ENCODE data around the gene TFPT. TPM values are rescaled to one million over a fixed set of nuclear protein-coding genes. Genes with fewer than 3 reads are reported as not detected.

The TFPT gene
- total and polyA plus RNA-seq, 4 donors = 2.4 to 5.6 (median 4.2) TPM

- no peaks in the 10 kb centered on the region for H3K4me1 ChIP-seq (ENCODE audit: control insufficient read depth in 4 of 4, insufficient read depth in 4 of 4, low read length in 3 of 4)
- H3K4me3 ChIP-seq (ENCODE audit: low read depth in 1 of 3, low read length in 3 of 3) = no peak overlapping the region
- peaks cover 7 to 77% (median 33%) of the 10 kb centered on the region in 4 donors for H3K36me3 ChIP-seq (ENCODE audit: control insufficient read depth in 4 of 4, insufficient read depth in 3 of 4, low read depth in 1 of 4, low read length in 3 of 4)
- H3K27me3 ChIP-seq (ENCODE audit: control insufficient read depth in 4 of 4, insufficient read depth in 4 of 4, low read length in 3 of 4) = no peaks in the 10 kb centered on the region
- no peaks in the 10 kb centered on the region for H3K9me3 ChIP-seq (ENCODE audit: control insufficient read depth in 4 of 4, low read length in 3 of 4)
- no peak overlapping the region for H3K27ac ChIP-seq (ENCODE audit: low read depth in 1 of 2, low read length in 2 of 2)
- DNase-seq (ENCODE audit: low spot score) = no peak
- no peak overlapping the region for H3K9ac ChIP-seq (ENCODE audit: low read depth in 1 of 2, low read length in 2 of 2)
- TF ChIP-seq, protein P1, sequence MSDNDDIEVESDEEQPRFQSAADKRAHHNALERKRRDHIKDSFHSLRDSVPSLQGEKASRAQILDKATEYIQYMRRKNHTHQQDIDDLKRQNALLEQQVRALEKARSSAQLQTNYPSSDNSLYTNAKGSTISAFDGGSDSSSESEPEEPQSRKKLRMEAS (IDR thresholded peaks at IDR 0.05) = no peak
- WGBS = 92% methylated on average over 20 of the region's 20 CpGs
These were observed 12.9 kb upstream of the TFPT start for GRCh38 chr19:54128441-54128725.

- Histone ChIP-seq H3K27me3 (ENCODE audit: control insufficient read depth in 4 of 4, insufficient read depth in 4 of 4, low read length in 3 of 4) (no peaks in the 10 kb centered on the region), H3K36me3 (ENCODE audit: control insufficient read depth in 4 of 4, insufficient read depth in 3 of 4, low read depth in 1 of 4, low read length in 3 of 4) (peaks cover 7 to 82% (median 36%) of the 10 kb centered on the region in 4 donors), H3K9ac (ENCODE audit: low read depth in 1 of 2, low read length in 2 of 2) (no peak overlapping the region), H3K4me3 (ENCODE audit: low read depth in 1 of 3, low read length in 3 of 3) (no peak overlapping the region), H3K9me3 (ENCODE audit: control insufficient read depth in 4 of 4, low read length in 3 of 4) (no peaks in the 10 kb centered on the region), H3K27ac (ENCODE audit: low read depth in 1 of 2, low read length in 2 of 2) (no peak overlapping the region), H3K4me1 (ENCODE audit: control insufficient read depth in 4 of 4, insufficient read depth in 4 of 4, low read length in 3 of 4) (no peaks in the 10 kb centered on the region)
- no peak for DNase-seq (ENCODE audit: low spot score)
- 92% methylated on average over 44 of the region's 44 CpGs for WGBS
- TF ChIP-seq, protein P2, sequence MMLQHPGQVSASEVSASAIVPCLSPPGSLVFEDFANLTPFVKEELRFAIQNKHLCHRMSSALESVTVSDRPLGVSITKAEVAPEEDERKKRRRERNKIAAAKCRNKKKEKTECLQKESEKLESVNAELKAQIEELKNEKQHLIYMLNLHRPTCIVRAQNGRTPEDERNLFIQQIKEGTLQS (IDR thresholded peaks at IDR 0.05) = no peak
- TF ChIP-seq RAD21 (IDR thresholded peaks at IDR 0.05) (no peak), JUND (IDR thresholded peaks at IDR 0.05) (no peak), NR2F2 (IDR thresholded peaks at IDR 0.05) (no peak)
These were observed 12.4 kb upstream of the TFPT start for GRCh38 chr19:54127688-54128440.

DNA sequence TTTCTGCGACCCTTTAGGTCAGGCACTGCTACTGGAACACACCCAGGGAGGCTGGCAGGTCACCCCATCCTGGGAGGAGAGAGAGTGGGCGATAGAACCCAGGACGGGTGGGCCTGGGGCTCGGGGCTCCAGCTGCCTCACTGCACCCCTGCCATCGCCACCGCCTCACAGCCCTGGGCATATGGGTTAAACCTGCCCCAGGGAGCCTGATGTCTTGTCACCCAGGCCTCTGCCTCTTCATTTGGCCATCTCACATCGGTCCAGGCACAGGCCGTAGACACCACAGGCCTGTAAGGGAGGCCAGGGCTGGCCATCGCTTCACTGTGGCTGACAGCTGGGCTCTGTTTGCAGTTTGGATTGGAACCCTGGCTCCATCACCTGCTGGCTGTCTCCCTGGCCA lies 10.3 kb upstream of the TFPT start:
- Histone ChIP-seq H3K9me3 (ENCODE audit: control insufficient read depth in 4 of 4, low read length in 3 of 4) (no peaks in the 10 kb centered on the region), H3K36me3 (ENCODE audit: control insufficient read depth in 4 of 4, insufficient read depth in 3 of 4, low read depth in 1 of 4, low read length in 3 of 4) (peaks cover 11 to 88% (median 34%) of the 10 kb centered on the region in 4 donors), H3K4me1 (ENCODE audit: control insufficient read depth in 4 of 4, insufficient read depth in 4 of 4, low read length in 3 of 4) (no peaks in the 10 kb centered on the region), H3K4me3 (ENCODE audit: low read depth in 1 of 3, low read length in 3 of 3) (no peak overlapping the region), H3K27ac (ENCODE audit: low read depth in 1 of 2, low read length in 2 of 2) (no peak overlapping the region), H3K9ac (ENCODE audit: low read depth in 1 of 2, low read length in 2 of 2) (no peak overlapping the region), H3K27me3 (ENCODE audit: control insufficient read depth in 4 of 4, insufficient read depth in 4 of 4, low read length in 3 of 4) (no peaks in the 10 kb centered on the region)
- TF ChIP-seq, protein P3, sequence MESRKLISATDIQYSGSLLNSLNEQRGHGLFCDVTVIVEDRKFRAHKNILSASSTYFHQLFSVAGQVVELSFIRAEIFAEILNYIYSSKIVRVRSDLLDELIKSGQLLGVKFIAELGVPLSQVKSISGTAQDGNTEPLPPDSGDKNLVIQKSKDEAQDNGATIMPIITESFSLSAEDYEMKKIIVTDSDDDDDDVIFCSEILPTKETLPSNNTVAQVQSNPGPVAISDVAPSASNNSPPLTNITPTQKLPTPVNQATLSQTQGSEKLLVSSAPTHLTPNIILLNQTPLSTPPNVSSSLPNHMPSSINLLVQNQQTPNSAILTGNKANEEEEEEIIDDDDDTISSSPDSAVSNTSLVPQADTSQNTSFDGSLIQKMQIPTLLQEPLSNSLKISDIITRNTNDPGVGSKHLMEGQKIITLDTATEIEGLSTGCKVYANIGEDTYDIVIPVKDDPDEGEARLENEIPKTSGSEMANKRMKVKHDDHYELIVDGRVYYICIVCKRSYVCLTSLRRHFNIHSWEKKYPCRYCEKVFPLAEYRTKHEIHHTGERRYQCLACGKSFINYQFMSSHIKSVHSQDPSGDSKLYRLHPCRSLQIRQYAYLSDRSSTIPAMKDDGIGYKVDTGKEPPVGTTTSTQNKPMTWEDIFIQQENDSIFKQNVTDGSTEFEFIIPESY (IDR thresholded peaks at IDR 0.05) = no peak
- TF ChIP-seq CTCF (IDR thresholded peaks at IDR 0.05; ENCODE audit: low read depth, low read length, missing input control) (no peak), RXRA (IDR thresholded peaks at IDR 0.05) (no peak), REST (IDR thresholded peaks at IDR 0.05) (no peak)
- TF ChIP-seq, protein P2 (IDR thresholded peaks at IDR 0.05) = no peak
- DNase-seq (ENCODE audit: low spot score) = no peak
- 95% methylated on average over 9 of the region's 9 CpGs for WGBS
